Calu3 (cell line): ENCODE results near the gene NAPG. TPM values are rescaled to one million over a fixed set of nuclear protein-coding genes. Genes with fewer than 3 reads are reported as not detected.
A peak's percentile ranks its signal among the peaks of the same experiment; 100 is the strongest.
"Not testable (repeated sequence)": the region's sequence is repeated elsewhere in the genome, so short reads cannot be mapped to it uniquely, and the experiment has no call there.

Source experiments
- BruUV-seq: library from RNA; stranded (reverse); fragments of 400-500 nt; replicated peaks from 2 replicates; lab custom pipeline; 2021; lab: Mats Ljungman, UMichigan
- CTCF ChIA-PET: fragments of 300-600 bp; sonication (Branson Sonifier 250); formaldehyde crosslinking; loops from one replicate; lab custom pipeline; 2022; ENCODE audit warnings: antibody characterized with exemption; lab: Charles Lee
- DNase-seq: peaks from one replicate; pipeline ENCODE4 v3.0.0; 2022
- H3K27ac Mint-ChIP-seq: one replicate; pipeline ENCODE4 v1.8.0; 2022; ENCODE audit warnings: mixed read lengths; ENCODE audit not compliant: unreplicated experiment
- H3K27me3 Mint-ChIP-seq: one replicate; pipeline ENCODE4 v1.8.0; 2022; ENCODE audit warnings: mixed read lengths; ENCODE audit not compliant: unreplicated experiment
- H3K36me3 Mint-ChIP-seq: one replicate; pipeline ENCODE4 v1.8.0; 2022; ENCODE audit warnings: mild to moderate bottlenecking, moderate library complexity, mixed read lengths; ENCODE audit not compliant: insufficient read depth, unreplicated experiment
- H3K4me1 Mint-ChIP-seq: one replicate; pipeline ENCODE4 v1.8.0; 2022; ENCODE audit warnings: mild to moderate bottlenecking, low read depth, mixed read lengths; ENCODE audit not compliant: unreplicated experiment
- H3K4me3 Mint-ChIP-seq: one replicate; pipeline ENCODE4 v1.8.0; 2022; ENCODE audit warnings: mild to moderate bottlenecking, low read depth, moderate library complexity, mixed read lengths; ENCODE audit not compliant: unreplicated experiment
- H3K9me3 Mint-ChIP-seq: one replicate; pipeline ENCODE4 v1.8.0; 2022; ENCODE audit warnings: low read depth, mixed read lengths; ENCODE audit not compliant: unreplicated experiment
- intact Hi-C: fragments of 100-400 bp; cut with micrococcal nuclease; formaldehyde crosslinking; loops from one replicate; pipeline ENCODE4 v1.10.0; 2022; ENCODE audit not compliant: unreplicated experiment
- total RNA-seq: library from RNA; stranded (reverse); gene quantifications from 2 replicates; pipeline ENCODE4 v1.2.3, GENCODE V29; 2022
- TF ChIP-seq, protein P1 (sequence below): fragments of 200-600 bp; IDR thresholded peaks from one replicate; pipeline ENCODE4 v1.8.0; 2022; ENCODE audit warnings: antibody characterized with exemption; ENCODE audit not compliant: unreplicated experiment

The NAPG gene
- total RNA-seq, 1 experiment from 2014 or later, result 35.6 TPM

DNA sequence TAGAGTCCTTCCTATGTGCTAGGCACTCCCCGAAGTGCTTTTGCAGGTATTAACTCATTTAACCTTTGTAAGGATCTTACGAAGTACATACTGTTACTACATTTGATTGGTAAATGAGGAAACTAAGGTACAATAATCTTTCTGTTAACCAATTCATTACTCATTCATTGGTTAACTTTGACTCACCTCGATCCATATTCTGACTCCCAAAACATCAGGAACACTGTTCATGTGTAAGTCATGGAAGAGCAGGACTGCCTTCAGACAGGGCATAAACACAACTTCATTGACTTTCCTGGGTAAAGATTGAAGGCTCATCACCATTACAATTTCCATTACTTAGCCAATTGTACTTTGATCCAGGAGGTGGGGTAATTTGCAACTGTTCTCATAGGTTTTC is 40.6 kb downstream of the NAPG start:
- intact Hi-C loops, result loop anchor here (10.0 kb wide), 1 partner anchor 148 kb away; no protein-coding TSS in a partner anchor
- CTCF ChIA-PET, result no interaction called here
- Mint-ChIP-seq H3K27ac (no peak overlapping the region), H3K36me3 (no peaks in the 10 kb centered on the region), H3K27me3 (no peaks in the 10 kb centered on the region), H3K9me3 (peaks cover 3% of the 10 kb centered on the region), H3K4me1 (no peaks in the 10 kb centered on the region), H3K4me3 (no peak overlapping the region)
- no TSS peak for BruUV-seq
- no peak for DNase-seq
- TF ChIP-seq, protein P1, sequence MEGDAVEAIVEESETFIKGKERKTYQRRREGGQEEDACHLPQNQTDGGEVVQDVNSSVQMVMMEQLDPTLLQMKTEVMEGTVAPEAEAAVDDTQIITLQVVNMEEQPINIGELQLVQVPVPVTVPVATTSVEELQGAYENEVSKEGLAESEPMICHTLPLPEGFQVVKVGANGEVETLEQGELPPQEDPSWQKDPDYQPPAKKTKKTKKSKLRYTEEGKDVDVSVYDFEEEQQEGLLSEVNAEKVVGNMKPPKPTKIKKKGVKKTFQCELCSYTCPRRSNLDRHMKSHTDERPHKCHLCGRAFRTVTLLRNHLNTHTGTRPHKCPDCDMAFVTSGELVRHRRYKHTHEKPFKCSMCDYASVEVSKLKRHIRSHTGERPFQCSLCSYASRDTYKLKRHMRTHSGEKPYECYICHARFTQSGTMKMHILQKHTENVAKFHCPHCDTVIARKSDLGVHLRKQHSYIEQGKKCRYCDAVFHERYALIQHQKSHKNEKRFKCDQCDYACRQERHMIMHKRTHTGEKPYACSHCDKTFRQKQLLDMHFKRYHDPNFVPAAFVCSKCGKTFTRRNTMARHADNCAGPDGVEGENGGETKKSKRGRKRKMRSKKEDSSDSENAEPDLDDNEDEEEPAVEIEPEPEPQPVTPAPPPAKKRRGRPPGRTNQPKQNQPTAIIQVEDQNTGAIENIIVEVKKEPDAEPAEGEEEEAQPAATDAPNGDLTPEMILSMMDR, result no peak

DNA sequence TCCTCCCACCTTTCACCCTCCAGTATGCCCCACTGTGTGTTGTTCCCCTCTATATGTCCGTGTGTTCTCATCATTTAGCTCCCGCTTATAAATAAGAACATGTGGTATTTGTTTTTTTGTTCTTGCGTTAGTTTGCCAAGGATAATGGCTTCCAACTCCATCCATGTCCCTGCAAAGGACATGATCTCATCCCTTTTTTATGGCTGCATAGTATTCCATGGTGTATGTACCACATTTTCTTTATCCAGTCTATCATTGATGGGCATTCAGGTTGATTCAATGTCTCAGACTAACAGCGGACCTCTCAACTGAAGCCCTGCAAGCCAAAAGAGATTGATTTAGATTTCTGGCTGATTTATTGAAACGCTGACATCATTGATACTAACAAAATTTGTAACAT is 44.1 kb downstream of the NAPG start:
- BruUV-seq, H3K36me3 Mint-ChIP-seq, H3K9me3 Mint-ChIP-seq, DNase-seq, CTCF ChIA-PET, H3K27me3 Mint-ChIP-seq, H3K4me1 Mint-ChIP-seq, H3K4me3 Mint-ChIP-seq: not testable (repeated sequence)
- H3K27ac Mint-ChIP-seq, result peak overlapping the region; percentile 16
- intact Hi-C loops, result loop anchor here (10.0 kb wide), 1 partner anchor 145 kb away; no protein-coding TSS in a partner anchor

DNA sequence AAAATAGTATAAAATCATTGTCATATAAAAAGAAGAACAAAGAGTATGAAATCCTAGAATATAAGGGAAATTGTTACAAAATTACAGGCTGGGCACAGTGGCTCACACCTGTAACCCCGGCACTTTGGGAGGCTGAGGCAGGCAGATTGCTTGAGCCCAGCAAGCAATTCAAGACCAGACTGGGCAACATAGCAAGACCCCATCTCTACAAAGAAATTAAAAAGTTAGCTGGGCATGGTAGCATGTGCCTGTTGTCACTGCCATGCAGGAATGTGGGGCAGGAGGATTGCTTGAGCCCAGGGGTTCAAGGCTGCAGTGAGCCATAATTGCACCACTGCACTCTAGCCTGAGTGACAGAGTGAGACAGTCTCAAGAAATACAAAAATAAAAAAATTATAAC is 44.8 kb downstream of the NAPG start:
- Mint-ChIP-seq H3K4me1 (no peaks in the 10 kb centered on the region), H3K36me3 (no peaks in the 10 kb centered on the region), H3K27ac (no peak overlapping the region), H3K4me3 (no peak overlapping the region), H3K9me3 (peaks cover 3% of the 10 kb centered on the region), H3K27me3 (no peaks in the 10 kb centered on the region)
- intact Hi-C loops, result no loop called here
- no peak for DNase-seq
- no TSS peak for BruUV-seq
- CTCF ChIA-PET, result no interaction called here
- TF ChIP-seq, protein P1, result no peak

DNA sequence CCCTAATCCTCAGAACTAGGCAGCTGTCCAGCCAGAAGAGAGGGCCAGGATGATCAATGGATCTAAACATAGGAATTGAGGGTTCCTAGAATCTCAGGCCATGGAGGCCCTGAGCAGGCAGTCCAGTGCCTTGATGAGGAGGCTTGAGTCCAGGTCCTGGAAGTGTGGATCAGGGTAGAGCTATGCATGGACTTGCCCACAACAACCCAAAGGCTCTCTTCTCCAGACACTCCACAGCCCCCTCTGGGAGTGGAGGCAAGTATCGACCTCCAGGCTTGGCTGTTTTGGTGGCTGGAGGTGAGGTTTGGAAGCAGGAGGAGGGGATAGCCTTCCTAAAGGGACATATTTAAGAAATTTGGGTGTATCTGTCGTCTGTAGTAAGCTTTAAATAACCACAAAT is 45.7 kb downstream of the NAPG start:
- H3K36me3 Mint-ChIP-seq, result no peaks in the 10 kb centered on the region

DNA sequence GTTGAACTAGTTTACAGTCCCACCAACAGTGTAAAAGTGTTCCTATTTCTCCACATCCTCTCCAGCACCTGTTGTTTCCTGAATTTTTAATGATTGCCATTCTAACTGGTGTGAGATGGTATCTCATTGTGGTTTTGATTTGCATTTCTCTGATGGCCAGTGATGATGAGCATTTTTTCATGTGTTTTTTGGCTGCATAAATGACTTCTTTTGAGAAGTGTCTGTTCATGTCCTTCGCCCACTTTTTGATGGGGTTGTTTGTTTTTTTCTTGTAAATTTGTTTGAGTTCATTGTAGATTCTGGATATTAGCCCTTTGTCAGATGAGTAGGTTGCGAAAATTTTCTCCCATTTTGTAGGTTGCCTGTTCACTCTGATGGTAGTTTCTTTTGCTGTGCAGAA is 47.4 kb downstream of the NAPG start:
- H3K27ac Mint-ChIP-seq, intact Hi-C loops, DNase-seq, H3K36me3 Mint-ChIP-seq, BruUV-seq, H3K9me3 Mint-ChIP-seq, CTCF ChIA-PET, H3K27me3 Mint-ChIP-seq, H3K4me1 Mint-ChIP-seq, H3K4me3 Mint-ChIP-seq: not testable (repeated sequence)

More for the DNA sequence above, 45.7 kb downstream of the NAPG start:
- no TSS peak for BruUV-seq
- TF ChIP-seq, protein P1, result no peak
- intact Hi-C loops, result no loop called here
- CTCF ChIA-PET, result interaction anchor here (0.6 kb wide), 1 partner anchor 12 kb away, joined by 3 read pairs; no protein-coding TSS in a partner anchor
- H3K4me3 Mint-ChIP-seq, result no peak overlapping the region
- DNase-seq, result no peak
- peaks cover 3% of the 10 kb centered on the region for H3K9me3 Mint-ChIP-seq
- no peaks in the 10 kb centered on the region for H3K27me3 Mint-ChIP-seq
- H3K27ac Mint-ChIP-seq, result no peak overlapping the region
- no peaks in the 10 kb centered on the region for H3K4me1 Mint-ChIP-seq

DNA sequence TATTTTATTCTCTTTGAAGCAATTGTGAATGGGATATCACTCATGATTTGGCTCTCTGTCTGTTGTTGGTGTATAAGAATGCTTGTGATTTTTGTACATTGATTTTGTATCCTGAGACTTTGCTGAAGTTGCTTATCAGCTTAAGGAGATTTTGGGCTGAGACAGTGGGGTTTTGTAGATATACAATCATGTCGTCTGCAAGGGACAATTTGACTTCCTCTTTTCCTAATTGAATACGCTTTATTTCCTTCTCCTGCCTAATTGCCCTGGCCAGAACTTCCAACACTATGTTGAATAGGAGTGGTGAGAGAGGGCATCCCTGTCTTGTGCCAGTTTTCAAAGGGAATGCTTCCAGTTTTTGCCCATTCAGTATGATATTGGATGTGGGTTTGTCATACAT is 48.6 kb downstream of the NAPG start:
- DNase-seq, H3K27ac Mint-ChIP-seq, H3K36me3 Mint-ChIP-seq, H3K4me1 Mint-ChIP-seq, H3K9me3 Mint-ChIP-seq, H3K27me3 Mint-ChIP-seq, CTCF ChIA-PET, intact Hi-C loops, BruUV-seq, H3K4me3 Mint-ChIP-seq: not testable (repeated sequence)

DNA sequence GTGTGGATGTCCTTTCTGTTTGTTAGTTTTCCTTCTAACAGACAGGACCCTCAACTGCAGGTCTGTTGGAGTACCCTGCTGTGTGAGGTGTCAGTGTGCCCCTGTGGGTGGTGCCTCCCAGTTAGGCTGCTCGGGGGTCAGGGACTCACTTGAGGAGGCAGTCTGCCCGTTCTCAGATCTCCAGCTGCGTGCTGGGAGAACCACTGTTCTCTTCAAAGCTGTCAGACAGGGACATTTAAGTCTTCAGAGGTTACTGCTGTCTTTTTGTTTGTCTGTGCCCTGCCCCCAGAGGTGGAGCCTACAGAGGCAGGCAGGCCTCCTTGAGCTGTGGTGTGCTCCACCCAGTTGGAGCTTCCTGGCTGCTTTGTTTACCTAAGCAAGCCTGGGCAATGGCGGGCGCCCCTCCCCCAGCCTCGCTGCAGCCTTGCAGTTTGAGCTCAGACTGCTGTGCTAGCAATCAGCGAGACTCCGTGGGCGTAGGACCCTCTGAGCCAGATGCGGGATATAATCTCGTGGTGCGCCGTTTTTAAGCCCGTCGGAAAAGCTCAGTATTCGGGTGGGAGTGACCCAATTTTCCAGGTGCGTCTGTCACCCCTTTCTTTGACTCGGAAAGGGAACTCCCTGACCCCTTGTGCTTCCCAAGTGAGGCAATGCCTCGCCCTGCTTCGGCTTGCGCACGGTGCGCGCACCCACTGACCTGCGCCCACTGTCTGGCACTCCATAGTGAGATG is 52.2 kb downstream of the NAPG start:
- H3K4me1 Mint-ChIP-seq, H3K4me3 Mint-ChIP-seq, H3K9me3 Mint-ChIP-seq, BruUV-seq, H3K27ac Mint-ChIP-seq, intact Hi-C loops, CTCF ChIA-PET, H3K27me3 Mint-ChIP-seq, H3K36me3 Mint-ChIP-seq, DNase-seq: not testable (repeated sequence)

DNA sequence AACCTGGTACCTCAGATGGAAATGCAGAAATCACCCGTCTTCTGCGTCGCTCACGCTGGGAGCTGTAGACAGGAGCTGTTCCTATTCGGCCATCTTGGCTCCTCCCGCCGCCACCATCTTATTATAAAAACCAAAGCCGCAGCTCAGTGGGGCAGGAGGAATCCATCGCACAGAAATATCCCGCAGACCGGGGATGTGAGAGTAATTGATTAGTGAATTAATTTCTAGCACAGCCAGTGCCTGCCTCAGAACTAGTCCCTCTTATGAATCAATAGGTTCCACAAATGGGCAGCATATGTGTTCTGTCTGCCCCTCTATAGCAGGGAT is 52.7 kb downstream of the NAPG start:
- H3K36me3 Mint-ChIP-seq, intact Hi-C loops, H3K4me1 Mint-ChIP-seq, H3K27me3 Mint-ChIP-seq, CTCF ChIA-PET, H3K9me3 Mint-ChIP-seq, H3K4me3 Mint-ChIP-seq, DNase-seq, H3K27ac Mint-ChIP-seq, BruUV-seq: not testable (repeated sequence)
